GM21737 (cell line): ENCODE results near the gene CYBC1.

Experiments used
- ATAC-seq: cut with Tn5 transposase; IDR thresholded peaks from one replicate; pipeline ENCODE4 v1.9.1; 2021; ENCODE audit warnings: mild to moderate bottlenecking, moderate library complexity; ENCODE audit not compliant: unreplicated experiment

Gene CYBC1

DNA sequence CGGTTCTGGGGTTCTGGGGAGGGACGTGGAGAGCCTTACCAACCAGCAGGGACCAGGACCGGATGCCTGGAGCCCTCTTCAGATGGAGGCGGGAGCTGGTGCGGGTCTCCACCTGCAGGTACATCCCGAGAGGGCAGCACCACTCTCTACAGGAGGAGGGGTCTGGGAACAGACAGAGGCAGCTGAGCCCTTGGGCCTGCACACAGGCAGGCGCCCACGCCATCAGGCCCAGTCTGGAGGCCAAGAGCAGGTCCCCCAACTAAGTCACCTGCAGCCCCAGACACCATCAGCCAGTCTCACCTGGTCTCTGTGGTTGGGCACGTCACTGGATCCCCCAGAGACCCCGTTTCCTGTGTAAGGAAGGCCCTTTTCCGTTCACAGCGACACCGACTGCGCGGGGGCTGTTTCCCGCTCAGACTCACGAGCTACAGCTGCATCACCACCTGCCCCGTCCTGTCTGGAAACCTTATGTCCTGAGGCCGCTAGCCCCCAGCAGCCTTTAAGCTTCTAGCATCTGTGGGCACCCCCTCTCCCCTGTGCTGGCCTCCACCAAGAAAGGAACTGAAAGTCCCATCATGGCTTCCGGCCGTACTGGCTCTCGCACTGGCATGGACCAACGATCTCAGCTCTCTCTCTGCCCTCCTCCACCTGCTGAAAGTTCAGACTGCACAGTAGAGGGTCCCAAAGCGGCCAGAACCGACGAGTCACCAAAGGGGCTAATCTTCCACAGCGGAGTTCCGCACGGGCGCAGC lies 1.2 kb downstream of the CYBC1 start:
- peak; percentile 51 for ATAC-seq

DNA sequence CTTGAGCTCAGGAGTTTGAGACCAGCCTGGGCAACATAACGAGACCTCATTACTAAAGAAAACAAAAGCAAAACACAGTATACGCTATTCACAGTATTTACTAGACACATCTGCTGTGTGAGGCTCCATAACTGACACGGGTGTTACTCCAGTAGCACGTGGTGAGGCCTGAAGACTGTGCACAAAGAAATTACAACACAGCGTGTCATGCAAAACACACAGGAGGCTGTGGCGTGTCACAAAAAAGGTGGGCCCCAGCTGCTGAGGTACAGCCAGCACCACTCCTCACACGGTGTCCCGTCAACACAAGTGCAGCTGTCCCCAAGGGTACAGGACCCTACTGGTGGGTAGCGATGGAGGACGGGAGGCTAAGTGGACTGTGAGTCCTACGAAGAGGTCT lies 2.7 kb downstream of the CYBC1 start:
- no peak for ATAC-seq

DNA sequence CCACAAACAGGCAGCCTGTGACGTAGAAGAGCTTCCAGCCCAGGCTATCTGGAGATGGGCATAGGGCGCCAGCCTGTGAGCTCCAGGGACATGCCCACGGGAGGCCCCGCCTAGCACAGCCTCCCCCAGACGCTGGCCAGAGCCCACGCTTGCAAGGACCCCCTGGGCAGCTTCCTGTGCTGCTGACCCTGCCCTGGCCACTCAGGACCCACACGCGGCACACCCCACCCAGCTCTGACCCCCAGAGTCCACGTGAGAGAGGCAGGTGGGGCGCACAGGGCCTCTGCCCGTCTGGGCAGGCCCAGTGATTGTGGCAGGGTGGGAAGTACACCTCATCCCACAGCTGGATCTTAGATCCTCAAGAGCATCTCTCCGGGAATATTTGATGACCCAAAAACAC lies 3.9 kb downstream of the CYBC1 start:
- ATAC-seq: no peak

DNA sequence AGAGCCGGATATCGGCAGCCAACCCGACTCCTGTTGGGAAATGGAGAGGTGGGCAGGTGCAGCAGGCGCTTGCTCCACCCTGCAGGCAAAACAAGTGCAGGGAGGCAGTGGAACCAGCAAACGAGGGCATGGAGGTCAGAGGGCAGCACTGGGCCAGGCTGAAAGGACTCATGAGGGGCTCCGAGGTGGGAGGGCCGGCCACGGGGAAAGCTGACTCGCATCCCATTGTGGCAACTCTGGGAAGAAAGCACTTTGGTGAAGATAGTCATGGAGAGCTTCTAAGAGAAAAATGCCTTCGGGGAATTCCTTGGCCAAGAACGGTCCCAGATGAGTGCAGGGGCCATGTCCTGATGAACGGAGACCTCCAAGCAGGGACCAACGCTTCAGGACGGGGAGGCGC lies 4.4 kb downstream of the CYBC1 start:
- ATAC-seq: no peak

DNA sequence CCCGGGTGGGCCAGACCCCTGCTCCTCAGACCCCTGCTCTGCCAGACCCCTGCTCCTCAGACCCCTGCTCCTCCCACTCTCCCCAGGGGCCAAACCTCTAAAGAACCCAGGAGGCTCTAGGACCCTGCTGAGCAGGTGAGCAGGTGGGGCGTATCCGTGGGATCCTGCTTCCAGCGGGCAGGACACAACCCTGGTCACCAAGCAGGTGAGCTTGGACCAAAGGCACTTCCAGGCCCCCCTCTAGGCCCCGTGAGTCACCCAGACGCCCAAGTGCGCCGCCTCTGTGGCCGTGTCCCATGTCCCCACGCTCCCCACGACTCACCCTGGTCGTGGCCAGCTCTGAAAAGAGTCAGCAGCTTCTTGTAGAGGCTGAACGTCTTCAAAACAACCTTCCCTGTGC lies 5.0 kb downstream of the CYBC1 start:
- no peak for ATAC-seq

DNA sequence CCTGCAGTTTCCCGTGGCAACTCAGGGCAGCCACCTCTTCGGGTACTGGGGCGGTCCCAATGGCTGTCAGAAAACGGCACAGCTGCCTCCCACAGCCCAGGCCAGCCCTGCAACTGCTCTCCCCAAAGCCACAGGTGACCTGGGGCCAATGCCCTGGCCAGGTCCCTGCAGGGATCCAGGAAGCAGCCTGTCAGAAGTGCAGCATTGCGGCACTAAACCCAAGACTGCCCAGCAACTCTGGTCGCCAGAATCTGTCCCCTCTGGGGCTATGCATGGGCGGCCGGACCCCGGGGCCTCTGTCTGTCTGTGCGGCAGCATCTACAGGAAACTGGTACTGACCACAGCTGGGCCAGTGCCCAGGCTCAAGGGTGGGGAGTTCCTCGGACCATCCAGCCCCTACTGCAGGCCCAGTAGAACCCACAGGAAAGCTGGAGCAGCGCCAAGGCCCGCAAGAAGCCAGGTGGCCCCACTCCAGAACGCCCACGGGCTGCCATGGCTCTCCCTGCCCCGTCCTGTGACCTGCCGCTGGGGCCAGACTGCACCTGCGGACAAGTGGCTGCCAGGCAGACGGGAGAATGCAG lies 5.5 kb downstream of the CYBC1 start:
- ATAC-seq: no peak

DNA sequence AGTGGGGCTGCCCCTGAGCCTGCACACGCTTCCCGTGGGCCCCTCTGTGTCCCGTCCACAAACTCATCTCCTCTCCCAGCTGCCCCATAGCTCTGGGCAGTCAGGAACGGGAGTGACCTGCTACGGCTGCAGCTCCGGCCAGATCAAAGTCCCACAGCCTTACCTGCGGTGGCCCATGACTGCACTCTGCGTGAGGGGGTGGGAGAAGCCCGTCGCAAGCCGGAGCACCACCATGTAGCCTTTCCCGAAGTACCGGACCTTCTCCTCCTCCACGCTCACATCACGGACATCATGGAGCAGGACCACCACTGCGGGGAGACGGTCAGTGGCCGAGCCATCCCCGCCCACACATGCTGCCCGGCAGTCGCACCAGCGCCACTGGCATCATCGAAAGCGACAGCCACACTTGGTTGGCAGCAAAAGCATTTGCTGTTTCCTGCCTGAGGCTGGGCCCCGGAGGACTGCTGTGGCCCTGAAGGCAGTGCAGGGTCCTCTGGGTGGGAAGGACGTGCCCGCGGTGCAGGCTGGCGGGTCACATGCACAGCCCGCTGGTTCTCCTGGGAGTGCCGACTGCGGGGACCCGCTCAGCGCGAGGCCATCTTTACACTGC lies 6.2 kb downstream of the CYBC1 start:
- no peak for ATAC-seq

DNA sequence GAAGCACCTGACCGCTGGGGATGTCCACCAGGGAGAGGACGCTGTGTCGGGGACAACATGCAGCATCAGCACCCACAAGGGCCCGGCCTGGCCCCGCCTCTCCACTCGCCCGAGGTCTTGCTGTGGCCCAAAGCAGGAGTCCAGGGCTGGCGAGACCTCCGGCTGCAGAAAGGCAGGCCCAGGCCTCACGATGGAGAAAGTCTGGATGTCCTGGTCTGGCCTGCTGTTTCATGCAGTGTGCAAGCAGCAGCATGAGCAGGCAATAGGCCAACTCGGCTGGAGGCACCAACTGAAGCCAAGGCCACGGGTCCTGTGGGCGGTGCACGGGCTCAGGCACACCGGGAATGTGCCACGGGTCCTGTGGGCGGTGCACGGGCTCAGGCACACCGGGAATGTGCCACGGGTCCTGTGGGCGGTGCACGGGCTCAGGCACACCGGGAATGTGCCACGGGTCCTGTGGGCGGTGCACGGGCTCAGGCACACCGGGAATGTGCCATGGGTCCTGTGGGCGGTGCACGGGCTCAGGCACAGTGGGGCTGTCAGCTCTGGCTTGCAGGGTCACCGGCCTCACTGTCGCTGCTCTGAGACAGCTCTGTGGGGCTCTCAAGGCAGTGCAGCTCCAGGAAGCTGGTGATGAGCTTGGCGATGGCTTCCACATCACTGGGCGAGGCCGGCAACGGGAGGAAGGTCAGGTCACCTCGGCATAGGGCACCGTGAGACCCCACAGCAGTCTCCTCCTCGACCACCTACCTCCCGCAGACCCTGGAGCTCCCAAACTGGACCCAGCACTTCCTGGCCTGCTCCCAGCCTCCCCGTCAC lies 6.9 kb downstream of the CYBC1 start:
- ATAC-seq: no peak

DNA sequence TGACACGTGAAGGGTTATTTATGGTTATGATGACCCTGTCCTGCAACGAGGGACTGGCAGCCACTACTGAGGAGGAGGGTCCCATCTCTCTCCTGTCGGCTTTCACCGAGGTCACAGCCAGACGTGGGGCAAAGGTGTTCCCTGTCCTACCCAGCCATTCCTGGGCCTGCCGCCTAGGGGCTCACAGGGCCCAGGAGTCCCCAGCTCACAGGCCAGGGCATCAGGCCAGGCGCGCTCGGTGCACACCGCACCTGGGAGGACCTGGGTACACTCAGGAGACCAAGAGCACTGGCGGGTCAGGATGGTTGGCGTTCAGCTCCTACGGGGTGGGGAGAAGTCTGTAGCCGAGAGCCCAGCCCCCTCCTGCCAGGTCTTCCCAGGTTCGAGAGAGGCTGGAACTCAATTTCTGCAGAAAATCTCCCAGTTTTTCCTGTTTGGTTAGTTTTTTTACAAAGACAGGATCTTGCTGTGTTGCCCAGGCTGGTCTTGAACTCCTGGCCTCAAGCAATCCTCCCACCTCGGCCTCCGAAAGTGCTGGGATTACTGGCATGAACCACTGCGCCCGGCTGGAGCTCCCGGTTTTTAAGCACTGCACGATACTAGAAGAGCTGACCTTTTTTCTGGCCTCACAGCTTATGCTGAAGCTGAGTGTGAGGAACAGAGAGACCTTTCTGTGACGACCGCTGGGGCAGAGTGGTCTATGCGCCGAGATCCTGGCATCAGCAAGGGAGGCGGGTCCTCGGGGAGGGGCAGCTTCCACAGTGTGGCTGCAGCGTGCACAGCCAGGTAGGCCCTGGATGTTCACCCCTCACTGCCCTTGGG lies 7.7 kb downstream of the CYBC1 start:
- ATAC-seq: no peak

DNA sequence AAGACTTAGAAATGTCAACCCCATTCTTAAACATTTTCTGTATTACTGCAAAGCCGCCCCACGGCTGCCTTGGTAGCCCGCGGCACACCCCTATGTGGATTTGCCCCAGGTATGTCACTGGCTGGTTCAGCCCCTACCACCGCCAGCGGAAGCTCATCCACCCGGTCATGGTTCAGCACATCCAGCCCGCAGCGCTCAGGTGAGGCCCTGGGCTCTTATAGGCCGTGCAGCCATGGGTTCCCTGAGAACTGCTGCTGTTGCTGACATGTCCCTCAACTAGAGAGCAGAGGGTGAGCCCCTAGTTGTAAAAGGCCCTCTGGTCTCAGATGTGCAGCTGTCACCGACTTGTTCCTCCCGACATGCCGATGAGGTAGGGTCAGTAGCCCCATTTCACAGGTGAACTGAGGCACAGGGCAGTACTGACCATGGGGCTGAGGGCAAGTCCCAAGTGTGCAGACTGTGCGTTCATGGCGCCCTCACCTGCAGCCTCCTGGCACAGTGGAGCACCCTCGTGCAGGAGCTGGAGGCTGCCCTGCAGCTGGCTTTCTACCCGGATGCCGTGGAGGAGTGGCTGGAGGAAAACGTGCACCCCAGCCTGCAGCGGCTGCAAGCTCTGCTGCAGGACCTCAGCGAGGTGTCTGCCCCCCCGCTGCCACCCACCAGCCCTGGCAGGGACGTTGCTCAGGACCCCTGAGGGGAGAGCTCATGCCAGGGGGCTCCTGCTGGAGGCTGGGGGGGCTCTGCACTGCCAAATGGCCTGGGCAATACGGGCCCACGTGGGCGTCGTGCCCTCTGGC lies 8.7 kb downstream of the CYBC1 start:
- ATAC-seq: no peak

DNA sequence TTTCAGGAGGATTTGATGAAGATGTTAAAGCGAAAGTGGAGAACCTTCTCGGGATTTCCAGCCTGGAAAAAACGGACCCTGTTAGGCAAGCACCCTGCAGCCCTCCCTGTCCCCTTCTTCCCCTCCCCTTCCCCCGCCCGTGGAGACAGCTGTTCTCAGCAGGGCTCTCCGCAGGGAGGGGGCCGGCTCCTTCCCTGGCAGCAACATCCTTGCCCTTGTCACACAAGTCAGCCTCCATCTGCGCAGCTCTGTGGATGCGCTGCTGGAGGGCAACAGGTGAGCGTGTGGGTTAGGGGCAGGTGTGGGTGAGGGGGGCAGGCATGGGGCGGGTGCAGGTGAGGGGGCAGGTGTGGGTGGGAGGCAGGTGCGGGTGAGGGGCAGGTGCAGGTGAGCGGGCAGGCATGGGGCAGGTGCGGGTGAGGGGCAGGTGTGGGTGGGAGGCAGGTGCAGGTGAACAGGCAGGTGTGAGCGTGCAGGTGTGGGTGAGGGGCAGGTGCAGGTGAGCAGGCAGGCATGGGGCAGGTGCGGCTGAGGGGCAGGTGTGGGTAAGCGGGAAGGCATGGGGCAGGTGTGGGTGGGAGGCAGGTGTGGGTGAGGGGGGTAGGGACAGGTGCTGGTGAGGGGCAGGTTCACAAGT lies 9.4 kb downstream of the CYBC1 start:
- ATAC-seq: no peak

DNA sequence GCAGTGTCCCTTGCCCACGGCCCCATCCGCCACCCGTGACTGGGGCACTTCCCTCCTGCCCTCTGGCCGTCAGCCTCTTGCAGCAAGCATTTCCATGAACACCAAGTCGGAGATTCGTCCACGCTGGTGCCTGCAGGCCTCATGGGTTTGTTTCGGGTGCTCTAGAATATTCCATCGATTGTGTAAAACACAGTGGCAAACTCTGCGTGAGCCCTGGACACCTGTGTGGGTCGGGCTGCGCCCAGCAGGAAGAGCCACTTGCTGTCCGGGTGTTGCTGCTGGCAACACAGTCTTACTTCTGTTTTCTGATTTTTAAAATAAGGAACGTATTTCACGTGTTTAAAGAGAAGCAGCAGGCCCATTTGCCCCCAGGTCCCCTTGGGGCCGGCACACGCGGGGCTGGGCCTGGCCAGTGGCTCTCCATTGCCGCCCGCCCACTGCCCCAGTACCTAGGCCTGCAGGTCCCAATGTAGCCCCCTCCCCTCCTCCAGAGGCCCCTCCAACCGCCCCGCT lies 10.0 kb downstream of the CYBC1 start:
- ATAC-seq: no peak

DNA sequence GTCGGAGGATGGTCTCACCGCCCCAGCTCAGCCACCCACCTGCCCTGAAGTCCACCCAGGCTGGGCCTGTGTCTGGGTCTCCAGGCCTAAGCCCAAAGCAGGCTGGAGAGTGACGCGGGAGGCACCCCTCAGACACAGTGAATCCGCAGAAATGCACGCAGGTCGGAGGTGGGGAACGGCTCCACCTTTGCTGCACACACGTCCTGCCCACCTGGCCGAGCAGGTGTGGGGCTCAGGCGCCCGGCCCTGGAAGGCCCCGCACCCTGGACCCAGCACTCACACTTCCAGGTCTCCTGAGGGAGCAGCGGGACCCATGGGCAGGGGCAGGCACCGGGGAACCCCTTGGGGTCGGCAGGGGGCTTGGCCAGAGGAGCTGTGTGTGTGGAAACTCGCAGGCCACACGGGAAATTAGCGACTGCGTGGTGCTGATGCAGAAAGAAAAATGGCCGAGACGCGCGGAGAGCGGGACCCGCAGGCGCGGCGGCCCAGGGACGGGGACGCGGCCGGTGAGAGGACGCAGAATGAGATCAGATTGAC lies 10.7 kb downstream of the CYBC1 start:
- no peak for ATAC-seq

DNA sequence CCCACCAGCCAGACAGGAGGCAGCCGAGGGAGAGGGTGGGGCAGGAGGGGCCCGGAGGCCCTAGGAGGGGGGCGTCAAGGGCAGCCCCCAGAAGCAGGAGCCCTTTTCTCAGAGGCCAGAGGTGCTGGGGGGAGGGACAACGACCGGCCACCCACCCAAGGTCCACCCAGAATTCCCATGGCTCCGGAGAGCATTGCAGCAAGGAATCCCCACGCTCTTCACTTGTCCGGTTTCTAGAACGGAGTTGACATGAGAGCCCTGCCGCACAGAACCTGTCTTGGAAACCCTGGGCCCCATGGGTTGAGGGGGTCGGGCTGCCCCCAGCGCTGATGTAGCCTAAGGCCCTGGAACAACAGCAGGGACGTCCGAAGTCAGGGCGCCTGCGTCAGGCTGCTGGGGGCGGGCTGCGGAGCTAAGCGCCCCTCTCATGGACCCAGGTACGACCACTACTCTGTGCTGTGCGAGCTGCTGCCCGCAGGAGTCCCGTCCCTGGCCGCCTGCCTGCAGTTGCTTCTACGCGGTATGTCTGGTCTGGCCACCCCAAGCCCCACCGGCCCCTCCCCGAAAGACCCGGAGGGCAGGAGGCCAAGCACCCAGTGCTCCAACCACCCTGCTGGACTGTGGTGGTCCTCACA lies 11.2 kb downstream of the CYBC1 start:
- ATAC-seq: no peak

DNA sequence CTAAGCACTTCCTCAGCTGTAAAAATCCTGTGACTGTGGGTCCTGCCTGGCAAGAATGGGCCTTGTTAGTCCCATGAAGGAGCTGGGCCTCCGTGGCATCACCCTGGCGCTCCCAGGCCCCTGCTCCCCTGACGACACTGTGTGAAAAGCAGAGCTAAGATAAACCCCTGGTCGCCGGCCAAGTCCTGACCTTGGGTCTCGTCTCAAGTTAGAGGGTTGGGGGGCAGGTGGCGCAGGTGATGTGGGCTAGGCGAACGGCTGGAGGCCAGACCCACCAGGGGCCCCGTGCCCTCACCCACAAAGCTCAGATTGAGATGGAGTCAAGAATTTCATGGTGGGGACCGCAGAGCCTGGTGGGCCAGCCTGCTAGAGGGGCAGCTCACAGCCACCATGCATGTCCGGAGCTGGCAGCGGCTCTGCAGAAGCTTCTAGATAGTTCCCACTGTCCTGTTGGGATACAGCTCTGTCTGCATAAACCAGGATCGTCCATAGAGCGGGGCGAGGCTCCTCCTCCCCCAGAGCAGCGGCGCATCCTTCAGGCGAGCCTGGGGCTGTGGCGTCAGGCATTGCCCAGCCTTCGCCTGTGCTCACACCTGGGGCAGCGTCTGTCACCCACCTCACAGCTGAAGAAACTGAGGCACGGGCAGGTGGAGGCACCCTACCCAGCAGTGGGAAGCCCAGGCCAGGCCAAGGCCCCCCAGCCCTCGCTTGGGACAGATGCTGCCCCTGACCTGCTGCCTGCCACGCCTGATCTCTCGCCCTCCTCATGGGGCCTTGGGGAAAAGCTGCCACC lies 12.0 kb downstream of the CYBC1 start:
- no peak for ATAC-seq

DNA sequence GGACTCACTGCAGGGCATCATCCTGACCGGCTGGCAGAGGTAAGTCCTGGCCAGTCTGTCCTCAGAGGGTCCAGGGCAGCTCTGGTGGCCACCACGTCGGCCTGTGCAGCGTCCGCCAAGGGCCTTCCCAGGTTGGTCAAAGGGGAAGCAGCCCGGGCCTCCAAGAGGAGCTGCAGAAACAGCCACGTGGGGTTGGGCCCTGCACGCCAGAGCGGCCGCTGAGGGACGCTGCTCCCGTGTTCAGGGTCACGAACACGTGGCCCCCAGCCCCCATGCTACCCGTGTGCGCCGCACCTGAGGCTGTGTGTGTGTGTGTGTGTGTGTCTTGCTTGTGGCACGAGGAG lies 13.3 kb downstream of the CYBC1 start:
- no peak for ATAC-seq

DNA sequence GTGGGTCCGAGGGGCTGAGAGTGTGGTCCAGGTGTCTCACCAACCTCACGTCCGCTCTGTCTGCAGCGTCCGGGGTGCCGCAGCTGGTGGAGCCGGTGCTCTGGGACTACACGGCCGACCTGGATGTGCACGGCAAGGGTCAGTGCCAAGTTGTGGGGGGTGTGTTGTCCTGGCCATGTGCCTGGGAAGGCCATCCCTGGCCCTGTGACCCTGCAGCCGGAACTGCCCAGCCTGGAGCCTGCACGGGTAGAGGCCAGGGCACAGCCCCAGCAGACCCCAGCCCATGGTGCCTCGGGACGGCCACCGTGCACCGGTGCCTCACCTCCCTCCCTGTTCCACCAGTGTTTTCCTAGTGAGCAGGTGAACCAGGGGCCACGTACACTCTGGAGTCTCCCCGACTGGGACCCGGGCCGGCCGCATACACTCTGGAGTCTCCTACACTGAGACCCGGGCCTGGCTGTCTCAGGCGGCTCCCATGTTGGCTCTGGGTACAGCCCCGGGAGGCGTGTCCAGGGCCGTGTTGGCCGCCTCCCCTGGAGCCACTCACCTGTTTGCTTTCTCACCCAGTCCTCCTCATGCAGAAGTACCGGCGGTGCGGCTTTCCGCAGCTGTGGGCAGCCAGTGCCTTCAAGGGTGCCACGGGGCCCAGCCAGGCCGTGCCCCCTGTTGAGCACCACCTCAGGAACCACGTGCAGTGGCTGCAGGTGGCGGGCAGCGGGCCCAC lies 13.8 kb downstream of the CYBC1 start:
- no peak for ATAC-seq
